ENCODE data around the gene CNR2. TPM values are rescaled to one million over a fixed set of nuclear protein-coding genes. Genes with fewer than 3 reads are reported as not detected.

Gene CNR2
- total RNA-seq, 2 donors from 2014 or later, result not detected

DNA sequence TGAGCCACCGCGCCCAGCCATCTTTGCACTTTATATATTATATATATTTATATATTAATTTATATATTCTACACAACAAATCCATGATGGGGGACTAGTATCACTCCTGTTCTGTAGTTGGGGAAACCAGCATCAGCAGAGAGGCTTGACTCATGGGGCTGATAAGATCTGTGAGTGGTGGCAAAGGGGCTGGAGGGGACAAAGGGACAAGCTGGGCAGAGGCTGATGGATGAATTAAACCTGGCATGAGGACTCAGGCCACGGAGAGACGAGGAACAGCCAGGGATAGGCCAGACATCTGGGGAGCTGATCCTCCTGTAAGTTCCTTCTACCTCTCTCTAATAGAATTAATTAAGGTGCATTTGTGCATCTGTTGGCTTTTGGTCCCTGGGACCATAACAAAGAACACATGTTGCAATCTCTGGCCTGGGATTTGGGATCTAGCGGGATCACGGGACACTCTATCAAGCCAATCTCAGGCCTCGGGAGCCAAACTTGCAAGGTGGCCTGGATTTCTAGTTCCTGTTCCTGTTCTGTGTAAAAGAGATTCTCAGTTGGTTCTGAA is 7.6 kb downstream of the CNR2 start:
- H3K36me3 Mint-ChIP-seq (ENCODE audit: low read depth), result no peaks in the 10 kb centered on the region
- no peaks in the 10 kb centered on the region for H3K36me3 ChIP-seq (ENCODE audit: control insufficient read depth, insufficient read depth, low read length)
- WGBS, 2 experiments (ENCODE audit: insufficient coverage in 1 of 2, insufficient read length in 1 of 2), result 94 to 95% methylated on average over 5 of the region's 7 CpGs

DNA sequence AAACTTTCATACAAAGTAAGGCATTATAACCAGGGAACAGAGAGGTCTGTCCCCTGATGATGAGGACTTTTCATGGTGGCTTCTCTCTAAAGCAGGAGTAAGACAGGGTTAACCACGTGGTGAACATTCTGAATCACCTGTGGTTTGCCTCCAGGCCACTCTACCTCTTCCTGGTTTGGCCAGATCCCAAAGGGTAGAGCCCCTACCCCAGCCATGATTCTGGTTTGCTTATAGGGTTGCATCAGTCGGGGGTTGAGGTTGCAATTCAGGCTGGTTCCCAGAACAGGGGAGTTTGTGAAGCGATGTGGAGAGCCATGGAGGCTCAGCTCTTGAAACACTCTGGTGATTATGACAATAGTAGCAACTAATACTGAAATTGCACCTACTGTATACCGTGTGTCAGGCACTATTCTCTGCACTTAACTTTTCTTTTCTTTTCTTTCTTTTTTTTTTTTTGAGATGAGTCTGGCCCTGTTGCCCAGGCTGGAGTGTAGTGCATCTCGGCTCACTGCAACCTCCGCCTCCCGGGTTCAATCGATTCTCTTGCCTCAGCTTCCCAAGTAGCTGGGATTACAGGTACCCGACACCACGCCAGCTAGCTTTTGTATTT is 8.3 kb downstream of the CNR2 start:
- Histone ChIP-seq H3K27me3 (ENCODE audit: control insufficient read depth, insufficient read depth, low read length, poor library complexity, severe bottlenecking) (peaks cover 49% of the 10 kb centered on the region), H3K4me1 (ENCODE audit: control insufficient read depth, insufficient read depth, low read length) (no peaks in the 10 kb centered on the region), H3K27ac (ENCODE audit: low read depth, low read length) (no peak overlapping the region), H3K4me3 (ENCODE audit: low read length) (no peak overlapping the region), H3K9me3 (ENCODE audit: control insufficient read depth, low read length) (no peaks in the 10 kb centered on the region), H3K36me3 (ENCODE audit: control insufficient read depth, insufficient read depth, low read length) (no peaks in the 10 kb centered on the region), H3K9ac (ENCODE audit: extremely low read depth, low read length, poor library complexity, severe bottlenecking) (no peak overlapping the region)
- Mint-ChIP-seq H3K27me3 (ENCODE audit: insufficient read depth) (peaks cover 57% of the 10 kb centered on the region), H3K4me1 (peaks cover 7% of the 10 kb centered on the region), H3K27ac (no peak overlapping the region), H3K36me3 (ENCODE audit: low read depth) (no peaks in the 10 kb centered on the region), H3K9me3 (peaks cover 3% of the 10 kb centered on the region), H3K4me3 (no peak overlapping the region)
- WGBS, 2 experiments (ENCODE audit: insufficient coverage in 1 of 2, insufficient read length in 1 of 2), result 83 to 85% methylated on average over 8 to 10 of the region's 10 CpGs
- no peak for TF ChIP-seq CTCF (conservative IDR thresholded peaks at IDR 0.05)
- DNase-seq, result no peak

More for the DNA sequence above, 7.6 kb downstream of the CNR2 start:
- Mint-ChIP-seq H3K9me3 (peaks cover 3% of the 10 kb centered on the region), H3K27me3 (ENCODE audit: insufficient read depth) (peaks cover 50% of the 10 kb centered on the region), H3K4me3 (no peak overlapping the region), H3K27ac (no peak overlapping the region), H3K4me1 (peaks cover 7% of the 10 kb centered on the region)
- H3K4me1 ChIP-seq (ENCODE audit: control insufficient read depth, insufficient read depth, low read length), result no peaks in the 10 kb centered on the region
- H3K9me3 ChIP-seq (ENCODE audit: control insufficient read depth, low read length), result no peaks in the 10 kb centered on the region
- H3K27ac ChIP-seq (ENCODE audit: low read depth, low read length), result no peak overlapping the region
- TF ChIP-seq CTCF (conservative IDR thresholded peaks at IDR 0.05), result no peak
- no peak for DNase-seq
- H3K27me3 ChIP-seq (ENCODE audit: control insufficient read depth, insufficient read depth, low read length, poor library complexity, severe bottlenecking), result peaks cover 49% of the 10 kb centered on the region
- no peak overlapping the region for H3K4me3 ChIP-seq (ENCODE audit: low read length)
- no peak overlapping the region for H3K9ac ChIP-seq (ENCODE audit: extremely low read depth, low read length, poor library complexity, severe bottlenecking)

GRCh38 chr1:23903754-23904153 is 9.4 kb downstream of the CNR2 start:
- Mint-ChIP-seq H3K36me3 (ENCODE audit: low read depth) (no peaks in the 10 kb centered on the region), H3K4me1 (peaks cover 7% of the 10 kb centered on the region), H3K9me3 (peaks cover 3% of the 10 kb centered on the region), H3K27me3 (ENCODE audit: insufficient read depth) (peaks cover 56% of the 10 kb centered on the region), H3K27ac (no peak overlapping the region), H3K4me3 (no peak overlapping the region)
- Histone ChIP-seq H3K27ac (ENCODE audit: low read depth, low read length) (no peak overlapping the region), H3K4me1 (ENCODE audit: control insufficient read depth, insufficient read depth, low read length) (no peaks in the 10 kb centered on the region), H3K9ac (ENCODE audit: extremely low read depth, low read length, poor library complexity, severe bottlenecking) (no peak overlapping the region), H3K9me3 (ENCODE audit: control insufficient read depth, low read length) (no peaks in the 10 kb centered on the region), H3K4me3 (ENCODE audit: low read length) (no peak overlapping the region), H3K36me3 (ENCODE audit: control insufficient read depth, insufficient read depth, low read length) (no peaks in the 10 kb centered on the region), H3K27me3 (ENCODE audit: control insufficient read depth, insufficient read depth, low read length, poor library complexity, severe bottlenecking) (peaks cover 49% of the 10 kb centered on the region)
- peak; percentile 17 for TF ChIP-seq CTCF (conservative IDR thresholded peaks at IDR 0.05)
- 64 to 65% methylated on average over 6 of the region's 6 CpGs for WGBS, 2 experiments (ENCODE audit: insufficient coverage in 1 of 2, insufficient read length in 1 of 2)
- peak; percentile 64 for DNase-seq
